K562 (cell line): Measurements from ENCODE around the gene NT5DC4. TPM values are rescaled to one million over a fixed set of nuclear protein-coding genes. Genes with fewer than 3 reads are reported as not detected.

Experiments
- CEBPG ChIP-seq, 3 experiments: fragments of 200-800 bp in 1 of 3; sonication (Bioruptor generic) in 1 of 3; sonication (generic) in 1 of 3; formaldehyde crosslinking in 1 of 3; IDR thresholded peaks in 2 of 3; conservative IDR thresholded peaks in 1 of 3; 2 replicates each; pipeline versions ENCODE4 v1.6.1 to v1.8.0; 2016 to 2022; ENCODE audit warnings: missing compliant biosample characterization in 2 of 3, missing genetic modification characterization in 2 of 3, mild to moderate bottlenecking in 1 of 3, missing genetic modification reagents in 1 of 3
- ZNF589 ChIP-seq: fragments of 200-800 bp; sonication (Bioruptor generic); IDR thresholded peaks from 2 replicates; pipeline ENCODE4 v1.6.1; 2016; ENCODE audit warnings: low read depth, missing genetic modification characterization, missing compliant biosample characterization
- ZNF780A ChIP-seq: fragments of 250-450 bp; sonication (Bioruptor Pico); IDR thresholded peaks from 2 replicates; pipeline ENCODE4 v1.5.0; 2021; ENCODE audit warnings: mild to moderate bottlenecking
- polyA plus RNA-seq, 8 experiments: library from polyadenylated mRNA; depleted of rRNA in 4 of 8; stranded (reverse) in 5 of 8; unstranded in 3 of 8; fragments of >200 nt; fragmentation: Nextera tagmentation in 2 of 8; fragmentation: Illumina TruSeq in 1 of 8; extraction: Ambion mirVana in 2 of 8; extraction: Trizol in 1 of 8; gene quantifications; 2 replicates each; pipeline versions ENCODE4 v1.2.1 to v1.2.3, GENCODE V29; 2011 to 2014; ENCODE audit warnings: inconsistent platforms in 1 of 8, missing spikeins in 1 of 8
- total RNA-seq, 7 experiments: library from RNA; depleted of rRNA in 6 of 7; stranded (reverse); fragments of >200 nt in 6 of 7; fragmentation: Illumina TruSeq in 2 of 7; extraction: Trizol in 2 of 7; gene quantifications; 2 replicates each; pipeline versions ENCODE4 v1.2.1 to v1.2.3, GENCODE V29; 2011 to 2021; ENCODE audit warnings: low replicate concordance in 1 of 7
- TF ChIP-seq, protein P1 (sequence below): fragments of 250-450 bp; sonication (Bioruptor Pico); IDR thresholded peaks from 2 replicates; pipeline ENCODE4 v1.5.0; 2020; ENCODE audit warnings: mild to moderate bottlenecking, borderline replicate concordance
- TF ChIP-seq, protein P2 (sequence below): fragments of 450-650 bp; IDR thresholded peaks from 2 replicates; pipeline ENCODE4 v1.6.1; 2016; ENCODE audit warnings: low read depth
- TF ChIP-seq, protein P3 (sequence below): sonication (generic); formaldehyde crosslinking; IDR thresholded peaks from 2 replicates; pipeline ENCODE4 v1.4.0; 2020; ENCODE audit warnings: mild to moderate bottlenecking, missing genetic modification reagents
- TF ChIP-seq, protein P4 (sequence below): sonication (generic); formaldehyde crosslinking; IDR thresholded peaks from 2 replicates; pipeline ENCODE4 v1.8.1; 2023; ENCODE audit warnings: mild to moderate bottlenecking, missing genetic modification reagents
- TF ChIP-seq, protein P5 (sequence below): fragments of 250-450 bp; sonication (Bioruptor Pico); IDR thresholded peaks from 2 replicates; pipeline ENCODE4 v1.8.0; 2021; ENCODE audit warnings: moderate library complexity, mild to moderate bottlenecking, inconsistent platforms

Gene NT5DC4
- total and polyA plus RNA-seq, 9 of the 15 experiments (the other 6 are each of a cell fraction or from before 2014, with no cell fraction given) = 0.44 to 6.9 (median 2.5) TPM

DNA sequence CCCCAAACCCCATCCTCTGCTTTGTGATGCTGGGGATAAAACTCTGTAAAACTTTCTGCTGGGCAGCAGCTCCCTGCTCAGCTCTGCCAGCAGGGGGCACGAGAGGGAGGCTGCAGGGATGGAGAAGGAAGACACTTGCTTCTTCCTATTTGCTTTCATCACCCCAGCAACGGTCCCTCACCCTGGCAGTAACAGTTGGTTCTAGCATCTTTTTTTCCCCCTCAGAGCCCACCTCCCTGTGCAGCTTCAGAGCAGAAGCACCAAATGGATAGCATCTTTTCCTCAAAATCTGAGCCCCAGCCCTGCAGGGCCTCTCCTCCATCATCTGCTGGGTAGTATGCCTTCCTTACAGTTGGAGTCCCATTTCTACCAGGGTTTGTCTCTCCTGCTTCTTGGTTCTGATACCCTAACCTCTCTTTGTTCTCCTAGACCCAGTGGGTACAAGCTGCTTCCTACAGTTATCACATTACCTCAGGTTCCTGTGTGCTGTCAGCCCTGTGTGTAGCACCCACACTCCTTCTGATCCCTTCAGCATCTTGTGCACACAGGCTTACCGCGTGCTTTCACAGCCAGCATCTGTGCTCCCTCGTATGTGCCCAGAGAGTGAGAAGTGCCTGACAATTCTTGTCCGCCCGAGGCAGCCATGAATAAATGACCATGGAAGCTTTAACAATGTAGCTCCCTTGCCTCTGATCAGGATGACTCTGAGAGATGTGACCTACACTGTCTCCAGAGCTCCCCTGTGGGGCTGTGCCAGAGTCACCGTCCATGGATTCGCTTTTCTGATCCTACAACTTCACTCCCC lies 29.1 kb downstream of the NT5DC4 start (continued):
- TF ChIP-seq, protein P1, sequence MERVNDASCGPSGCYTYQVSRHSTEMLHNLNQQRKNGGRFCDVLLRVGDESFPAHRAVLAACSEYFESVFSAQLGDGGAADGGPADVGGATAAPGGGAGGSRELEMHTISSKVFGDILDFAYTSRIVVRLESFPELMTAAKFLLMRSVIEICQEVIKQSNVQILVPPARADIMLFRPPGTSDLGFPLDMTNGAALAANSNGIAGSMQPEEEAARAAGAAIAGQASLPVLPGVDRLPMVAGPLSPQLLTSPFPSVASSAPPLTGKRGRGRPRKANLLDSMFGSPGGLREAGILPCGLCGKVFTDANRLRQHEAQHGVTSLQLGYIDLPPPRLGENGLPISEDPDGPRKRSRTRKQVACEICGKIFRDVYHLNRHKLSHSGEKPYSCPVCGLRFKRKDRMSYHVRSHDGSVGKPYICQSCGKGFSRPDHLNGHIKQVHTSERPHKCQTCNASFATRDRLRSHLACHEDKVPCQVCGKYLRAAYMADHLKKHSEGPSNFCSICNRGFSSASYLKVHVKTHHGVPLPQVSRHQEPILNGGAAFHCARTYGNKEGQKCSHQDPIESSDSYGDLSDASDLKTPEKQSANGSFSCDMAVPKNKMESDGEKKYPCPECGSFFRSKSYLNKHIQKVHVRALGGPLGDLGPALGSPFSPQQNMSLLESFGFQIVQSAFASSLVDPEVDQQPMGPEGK (CRISPR knock-in tag) = no peak
- TF ChIP-seq, protein P2, sequence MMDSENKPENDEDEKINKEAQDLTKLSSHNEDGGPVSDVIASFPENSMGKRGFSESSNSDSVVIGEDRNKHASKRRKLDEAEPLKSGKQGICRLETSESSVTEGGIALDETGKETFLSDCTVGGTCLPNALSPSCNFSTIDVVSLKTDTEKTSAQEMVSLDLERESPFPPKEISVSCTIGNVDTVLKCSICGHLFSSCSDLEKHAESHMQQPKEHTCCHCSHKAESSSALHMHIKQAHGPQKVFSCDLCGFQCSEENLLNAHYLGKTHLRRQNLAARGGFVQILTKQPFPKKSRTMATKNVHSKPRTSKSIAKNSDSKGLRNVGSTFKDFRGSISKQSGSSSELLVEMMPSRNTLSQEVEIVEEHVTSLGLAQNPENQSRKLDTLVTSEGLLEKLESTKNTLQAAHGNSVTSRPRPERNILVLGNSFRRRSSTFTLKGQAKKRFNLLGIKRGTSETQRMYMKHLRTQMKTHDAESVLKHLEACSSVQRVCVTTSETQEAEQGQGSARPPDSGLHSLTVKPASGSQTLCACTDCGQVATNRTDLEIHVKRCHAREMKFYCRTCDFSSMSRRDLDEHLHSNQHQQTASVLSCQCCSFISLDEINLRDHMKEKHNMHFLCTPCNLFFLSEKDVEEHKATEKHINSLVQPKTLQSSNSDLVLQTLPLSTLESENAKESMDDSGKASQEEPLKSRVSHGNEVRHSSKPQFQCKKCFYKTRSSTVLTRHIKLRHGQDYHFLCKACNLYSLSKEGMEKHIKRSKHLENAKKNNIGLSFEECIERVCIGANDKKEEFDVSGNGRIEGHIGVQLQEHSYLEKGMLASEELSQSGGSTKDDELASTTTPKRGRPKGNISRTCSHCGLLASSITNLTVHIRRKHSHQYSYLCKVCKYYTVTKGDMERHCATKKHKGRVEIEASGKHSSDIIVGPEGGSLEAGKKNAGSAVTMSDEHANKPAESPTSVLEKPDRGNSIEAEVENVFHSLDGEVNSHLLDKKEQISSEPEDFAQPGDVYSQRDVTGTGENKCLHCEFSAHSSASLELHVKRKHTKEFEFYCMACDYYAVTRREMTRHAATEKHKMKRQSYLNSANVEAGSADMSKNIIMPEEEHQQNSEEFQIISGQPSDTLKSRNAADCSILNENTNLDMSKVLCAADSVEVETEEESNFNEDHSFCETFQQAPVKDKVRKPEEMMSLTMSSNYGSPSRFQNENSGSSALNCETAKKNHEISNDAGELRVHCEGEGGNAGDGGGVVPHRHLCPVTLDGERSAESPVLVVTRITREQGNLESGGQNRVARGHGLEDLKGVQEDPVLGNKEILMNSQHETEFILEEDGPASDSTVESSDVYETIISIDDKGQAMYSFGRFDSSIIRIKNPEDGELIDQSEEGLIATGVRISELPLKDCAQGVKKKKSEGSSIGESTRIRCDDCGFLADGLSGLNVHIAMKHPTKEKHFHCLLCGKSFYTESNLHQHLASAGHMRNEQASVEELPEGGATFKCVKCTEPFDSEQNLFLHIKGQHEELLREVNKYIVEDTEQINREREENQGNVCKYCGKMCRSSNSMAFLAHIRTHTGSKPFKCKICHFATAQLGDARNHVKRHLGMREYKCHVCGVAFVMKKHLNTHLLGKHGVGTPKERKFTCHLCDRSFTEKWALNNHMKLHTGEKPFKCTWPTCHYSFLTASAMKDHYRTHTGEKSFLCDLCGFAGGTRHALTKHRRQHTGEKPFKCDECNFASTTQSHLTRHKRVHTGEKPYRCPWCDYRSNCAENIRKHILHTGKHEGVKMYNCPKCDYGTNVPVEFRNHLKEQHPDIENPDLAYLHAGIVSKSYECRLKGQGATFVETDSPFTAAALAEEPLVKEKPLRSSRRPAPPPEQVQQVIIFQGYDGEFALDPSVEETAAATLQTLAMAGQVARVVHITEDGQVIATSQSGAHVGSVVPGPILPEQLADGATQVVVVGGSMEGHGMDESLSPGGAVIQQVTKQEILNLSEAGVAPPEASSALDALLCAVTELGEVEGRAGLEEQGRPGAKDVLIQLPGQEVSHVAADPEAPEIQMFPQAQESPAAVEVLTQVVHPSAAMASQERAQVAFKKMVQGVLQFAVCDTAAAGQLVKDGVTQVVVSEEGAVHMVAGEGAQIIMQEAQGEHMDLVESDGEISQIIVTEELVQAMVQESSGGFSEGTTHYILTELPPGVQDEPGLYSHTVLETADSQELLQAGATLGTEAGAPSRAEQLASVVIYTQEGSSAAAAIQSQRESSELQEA = no peak
- no peak; the same call in 1 of the 2 replicates for TF ChIP-seq CEBPG (CRISPR knock-in tag; IDR thresholded peaks at IDR 0.05)
- TF ChIP-seq CEBPG (tag; conservative IDR thresholded peaks at IDR 0.05 in 1 of 2, IDR thresholded peaks at IDR 0.05 in 1 of 2) = no peak
- TF ChIP-seq, protein P3, sequence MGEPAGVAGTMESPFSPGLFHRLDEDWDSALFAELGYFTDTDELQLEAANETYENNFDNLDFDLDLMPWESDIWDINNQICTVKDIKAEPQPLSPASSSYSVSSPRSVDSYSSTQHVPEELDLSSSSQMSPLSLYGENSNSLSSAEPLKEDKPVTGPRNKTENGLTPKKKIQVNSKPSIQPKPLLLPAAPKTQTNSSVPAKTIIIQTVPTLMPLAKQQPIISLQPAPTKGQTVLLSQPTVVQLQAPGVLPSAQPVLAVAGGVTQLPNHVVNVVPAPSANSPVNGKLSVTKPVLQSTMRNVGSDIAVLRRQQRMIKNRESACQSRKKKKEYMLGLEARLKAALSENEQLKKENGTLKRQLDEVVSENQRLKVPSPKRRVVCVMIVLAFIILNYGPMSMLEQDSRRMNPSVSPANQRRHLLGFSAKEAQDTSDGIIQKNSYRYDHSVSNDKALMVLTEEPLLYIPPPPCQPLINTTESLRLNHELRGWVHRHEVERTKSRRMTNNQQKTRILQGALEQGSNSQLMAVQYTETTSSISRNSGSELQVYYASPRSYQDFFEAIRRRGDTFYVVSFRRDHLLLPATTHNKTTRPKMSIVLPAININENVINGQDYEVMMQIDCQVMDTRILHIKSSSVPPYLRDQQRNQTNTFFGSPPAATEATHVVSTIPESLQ (CRISPR knock-in tag) = no peak
- TF ChIP-seq, protein P4, sequence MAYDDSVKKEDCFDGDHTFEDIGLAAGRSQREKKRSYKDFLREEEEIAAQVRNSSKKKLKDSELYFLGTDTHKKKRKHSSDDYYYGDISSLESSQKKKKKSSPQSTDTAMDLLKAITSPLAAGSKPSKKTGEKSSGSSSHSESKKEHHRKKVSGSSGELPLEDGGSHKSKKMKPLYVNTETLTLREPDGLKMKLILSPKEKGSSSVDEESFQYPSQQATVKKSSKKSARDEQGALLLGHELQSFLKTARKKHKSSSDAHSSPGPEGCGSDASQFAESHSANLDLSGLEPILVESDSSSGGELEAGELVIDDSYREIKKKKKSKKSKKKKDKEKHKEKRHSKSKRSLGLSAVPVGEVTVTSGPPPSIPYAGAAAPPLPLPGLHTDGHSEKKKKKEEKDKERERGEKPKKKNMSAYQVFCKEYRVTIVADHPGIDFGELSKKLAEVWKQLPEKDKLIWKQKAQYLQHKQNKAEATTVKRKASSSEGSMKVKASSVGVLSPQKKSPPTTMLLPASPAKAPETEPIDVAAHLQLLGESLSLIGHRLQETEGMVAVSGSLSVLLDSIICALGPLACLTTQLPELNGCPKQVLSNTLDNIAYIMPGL = 0 out of 2 replicates have a peak, but pooled peaks have one; percentile 17
- no peak for TF ChIP-seq ZNF589 (CRISPR knock-in tag)
- TF ChIP-seq ZNF780A (CRISPR knock-in tag) = no peak
- TF ChIP-seq, protein P5, sequence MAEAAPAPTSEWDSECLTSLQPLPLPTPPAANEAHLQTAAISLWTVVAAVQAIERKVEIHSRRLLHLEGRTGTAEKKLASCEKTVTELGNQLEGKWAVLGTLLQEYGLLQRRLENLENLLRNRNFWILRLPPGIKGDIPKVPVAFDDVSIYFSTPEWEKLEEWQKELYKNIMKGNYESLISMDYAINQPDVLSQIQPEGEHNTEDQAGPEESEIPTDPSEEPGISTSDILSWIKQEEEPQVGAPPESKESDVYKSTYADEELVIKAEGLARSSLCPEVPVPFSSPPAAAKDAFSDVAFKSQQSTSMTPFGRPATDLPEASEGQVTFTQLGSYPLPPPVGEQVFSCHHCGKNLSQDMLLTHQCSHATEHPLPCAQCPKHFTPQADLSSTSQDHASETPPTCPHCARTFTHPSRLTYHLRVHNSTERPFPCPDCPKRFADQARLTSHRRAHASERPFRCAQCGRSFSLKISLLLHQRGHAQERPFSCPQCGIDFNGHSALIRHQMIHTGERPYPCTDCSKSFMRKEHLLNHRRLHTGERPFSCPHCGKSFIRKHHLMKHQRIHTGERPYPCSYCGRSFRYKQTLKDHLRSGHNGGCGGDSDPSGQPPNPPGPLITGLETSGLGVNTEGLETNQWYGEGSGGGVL (CRISPR knock-in tag) = no peak
